DMS153 treated with DMSO at 0.1 percent for 48 hours (cell line): ENCODE measurements around the gene MTR.

ENCODE experiments used
- DNase-seq: peaks from one replicate; lab custom pipeline; 2025; ENCODE audit not compliant: unreplicated experiment; lab: John Stamatoyannopoulos, UW

Gene MTR

DNA sequence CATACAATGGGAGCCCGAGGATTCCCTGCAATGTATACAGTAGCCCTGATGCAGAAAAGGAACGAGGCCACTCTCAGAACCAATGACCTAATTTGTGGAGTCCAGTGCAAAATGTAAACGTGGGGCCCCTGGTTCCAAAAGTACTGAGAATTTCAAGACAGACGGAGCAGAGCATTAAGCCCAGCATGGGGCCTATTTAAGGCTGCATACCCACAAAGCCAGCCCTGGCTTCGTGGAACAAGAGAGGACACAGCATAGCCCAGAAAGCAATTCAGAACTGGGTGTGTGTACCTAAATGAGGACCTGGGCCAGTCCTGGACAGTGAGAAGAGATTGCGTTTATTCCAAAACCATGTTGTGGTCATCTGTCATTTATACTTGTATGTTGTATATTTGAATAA is 153.9 kb downstream of the MTR start:
- DNase-seq = no peak

DNA sequence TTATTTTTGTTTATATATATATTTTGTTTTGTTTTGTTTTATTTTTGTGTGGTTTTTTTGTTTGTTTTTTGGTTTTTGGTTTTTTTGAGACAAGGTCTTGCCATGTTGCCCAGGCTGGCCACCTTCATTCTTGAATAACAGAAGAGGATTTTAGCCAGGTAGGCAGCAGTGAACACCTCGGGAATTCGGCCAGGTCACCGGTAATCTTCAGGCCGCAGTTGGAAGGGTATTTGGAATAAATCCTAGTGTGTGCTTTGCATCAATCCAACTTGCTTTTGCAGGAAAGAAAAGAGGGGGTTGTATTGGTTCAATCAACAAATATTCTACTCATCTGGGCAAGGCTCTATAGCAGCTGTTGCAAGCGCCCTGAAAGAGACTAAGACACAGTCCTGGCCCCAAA is 155.3 kb downstream of the MTR start:
- DNase-seq = no peak

GRCh38 chr1:236951672-236952071 is 156.6 kb downstream of the MTR start:
- no peak for DNase-seq

DNA sequence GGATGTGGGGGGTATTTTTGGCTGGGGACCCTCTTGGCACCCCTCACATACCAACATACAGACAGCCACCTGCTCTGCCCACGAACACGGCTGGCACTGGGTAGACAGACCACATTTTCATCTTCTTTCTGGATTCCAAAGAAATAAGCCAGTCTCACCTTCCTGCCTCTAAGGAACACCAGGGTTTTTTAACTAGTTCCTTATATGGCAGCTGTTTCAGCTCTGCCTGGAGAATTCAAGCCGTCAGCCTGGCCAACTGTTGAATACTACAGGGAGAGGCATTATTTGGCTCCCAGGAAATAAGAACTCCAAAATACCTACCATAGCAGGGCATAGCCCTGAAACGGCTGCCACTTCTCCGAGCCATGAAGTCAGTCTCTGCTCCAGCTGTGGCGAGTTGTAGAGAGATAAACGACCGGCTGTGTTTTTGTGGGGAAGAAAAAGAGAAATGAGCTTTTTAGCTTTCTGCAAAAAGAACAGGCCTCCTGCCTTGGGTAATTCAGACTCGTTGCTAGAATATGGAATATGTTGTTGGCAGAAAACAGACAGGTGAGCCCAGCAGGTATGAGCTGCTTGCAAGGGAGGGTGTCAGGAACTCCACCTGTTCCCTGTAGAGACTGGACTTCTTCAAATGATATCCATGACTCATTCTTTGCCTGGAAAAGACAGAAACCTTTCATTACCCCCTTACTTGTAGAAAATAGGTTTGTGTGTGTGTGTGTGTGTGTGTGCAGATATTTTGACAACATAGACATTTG is 157.3 kb downstream of the MTR start:
- no peak for DNase-seq

- DNase-seq = no peak
Observed at GRCh38 chr1:236953151-236953700, 158.1 kb downstream of the MTR start.
